ENCODE measurements around the gene STX11.

DNA sequence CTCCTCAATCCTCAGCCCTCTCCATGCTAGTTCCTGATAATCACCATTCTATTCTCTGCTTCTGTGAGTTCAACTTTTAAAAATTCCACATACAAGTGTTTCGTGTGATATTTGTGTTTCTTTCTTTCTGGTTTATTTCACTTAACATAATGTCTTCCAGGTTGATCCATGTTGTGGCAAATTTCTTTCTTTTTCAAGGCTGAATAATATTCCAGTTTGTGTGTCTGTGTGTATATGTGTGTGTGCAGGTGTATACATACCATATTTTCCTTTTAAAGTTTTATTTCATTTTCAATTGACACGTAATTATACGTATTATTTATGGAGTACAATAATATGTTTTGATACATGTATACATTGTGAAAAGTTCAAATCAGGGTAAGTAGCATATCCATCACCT lies 35.1 kb upstream of the STX11 start:
- TF ChIP-seq TAF1 (IDR thresholded peaks at IDR 0.05; ENCODE audit: borderline replicate concordance, low read depth, low read length) (no peak), POLR2AphosphoS5 (IDR thresholded peaks at IDR 0.05; ENCODE audit: low read depth, low read length) (no peak)
